ENCODE results near the gene SQSTM1. TPM values are rescaled to one million over a fixed set of nuclear protein-coding genes. Genes with fewer than 3 reads are reported as not detected.

The SQSTM1 gene
- total RNA-seq = 194 TPM in 2 replicates

- H3K4me3 Mint-ChIP-seq (ENCODE audit: low read depth) = peak within 1 kb of the TSS; percentile 91
- no peaks in the 10 kb centered on the region for H3K27me3 Mint-ChIP-seq (ENCODE audit: low read depth)
- no peaks in the 10 kb centered on the region for H3K9me3 Mint-ChIP-seq
- peaks cover 31% of the 10 kb centered on the region for H3K4me1 Mint-ChIP-seq (ENCODE audit: low read depth)
- peak within 1 kb of the TSS; percentile 93 for H3K27ac Mint-ChIP-seq
- intact Hi-C loops (cut with micrococcal nuclease) = loop anchor here (1.0 to 10.0 kb wide), 6 partner anchors 16 to 266 kb away; partner anchors contain the start of genes CANX, HNRNPH1, MRNIP and RUFY1
- H3K36me3 Mint-ChIP-seq (ENCODE audit: low read depth) = peaks cover 39% of the 10 kb centered on the region
- DNase-seq (ENCODE audit: low spot score) = peak; percentile 78
Measured at GRCh38 chr5:179820483-179821297, at the start of gene SQSTM1. TSS of gene SQSTM1 (plus strand) at chr5:179820905. CDS start at chr5:179820937, 32 bp downstream.

- no peak for DNase-seq (ENCODE audit: low spot score)
- intact Hi-C loops (cut with micrococcal nuclease) = no loop called here
- Mint-ChIP-seq H3K9me3 (no peaks in the 10 kb centered on the region), H3K27me3 (ENCODE audit: low read depth) (no peaks in the 10 kb centered on the region), H3K36me3 (ENCODE audit: low read depth) (peaks cover 80% of the 10 kb centered on the region), H3K4me1 (ENCODE audit: low read depth) (peaks cover 4% of the 10 kb centered on the region), H3K4me3 (ENCODE audit: low read depth) (no peak overlapping the region), H3K27ac (no peak overlapping the region)
Measured at GRCh38 chr5:179771311-179771895, 49.3 kb upstream of the SQSTM1 start.

- Mint-ChIP-seq H3K27me3 (ENCODE audit: low read depth) (no peaks in the 10 kb centered on the region), H3K36me3 (ENCODE audit: low read depth) (peaks cover 75% of the 10 kb centered on the region), H3K9me3 (no peaks in the 10 kb centered on the region), H3K27ac (no peak overlapping the region), H3K4me3 (ENCODE audit: low read depth) (no peak overlapping the region), H3K4me1 (ENCODE audit: low read depth) (peaks cover 2% of the 10 kb centered on the region)
- intact Hi-C loops (cut with micrococcal nuclease) = no loop called here
- no peak for DNase-seq (ENCODE audit: low spot score)
Measured at GRCh38 chr5:179772351-179772750, 48.4 kb upstream of the SQSTM1 start.

- Mint-ChIP-seq H3K4me1 (ENCODE audit: low read depth) (peaks cover 2% of the 10 kb centered on the region), H3K4me3 (ENCODE audit: low read depth) (no peak overlapping the region), H3K36me3 (ENCODE audit: low read depth) (peaks cover 70% of the 10 kb centered on the region), H3K27ac (no peak overlapping the region), H3K9me3 (no peaks in the 10 kb centered on the region), H3K27me3 (ENCODE audit: low read depth) (no peaks in the 10 kb centered on the region)
- DNase-seq (ENCODE audit: low spot score) = no peak
- intact Hi-C loops (cut with micrococcal nuclease) = no loop called here
Measured at GRCh38 chr5:179773686-179774040, 47.0 kb upstream of the SQSTM1 start.

- Mint-ChIP-seq H3K9me3 (no peaks in the 10 kb centered on the region), H3K4me3 (ENCODE audit: low read depth) (no peak overlapping the region), H3K36me3 (ENCODE audit: low read depth) (peaks cover 67% of the 10 kb centered on the region), H3K27ac (no peak overlapping the region), H3K4me1 (ENCODE audit: low read depth) (no peaks in the 10 kb centered on the region), H3K27me3 (ENCODE audit: low read depth) (no peaks in the 10 kb centered on the region)
- DNase-seq (ENCODE audit: low spot score) = no peak
- intact Hi-C loops (cut with micrococcal nuclease) = no loop called here
Measured at GRCh38 chr5:179774442-179774841, 46.3 kb upstream of the SQSTM1 start.

GRCh38 chr5:179776411-179776938 is 44.2 kb upstream of the SQSTM1 start:
- no peak overlapping the region for H3K4me3 Mint-ChIP-seq (ENCODE audit: low read depth)
- H3K27me3 Mint-ChIP-seq (ENCODE audit: low read depth) = no peaks in the 10 kb centered on the region
- H3K27ac Mint-ChIP-seq = no peak overlapping the region
- H3K4me1 Mint-ChIP-seq (ENCODE audit: low read depth) = no peaks in the 10 kb centered on the region
- no peak for DNase-seq (ENCODE audit: low spot score)
- H3K9me3 Mint-ChIP-seq = no peaks in the 10 kb centered on the region
- H3K36me3 Mint-ChIP-seq (ENCODE audit: low read depth) = peaks cover 53% of the 10 kb centered on the region
- intact Hi-C loops (cut with micrococcal nuclease) = no loop called here

- intact Hi-C loops (cut with micrococcal nuclease) = no loop called here
- H3K4me1 Mint-ChIP-seq (ENCODE audit: low read depth) = peaks cover 2% of the 10 kb centered on the region
- no peak overlapping the region for H3K27ac Mint-ChIP-seq
- H3K27me3 Mint-ChIP-seq (ENCODE audit: low read depth) = no peaks in the 10 kb centered on the region
- H3K4me3 Mint-ChIP-seq (ENCODE audit: low read depth) = no peak overlapping the region
- peaks cover 47% of the 10 kb centered on the region for H3K36me3 Mint-ChIP-seq (ENCODE audit: low read depth)
- DNase-seq (ENCODE audit: low spot score) = no peak
- H3K9me3 Mint-ChIP-seq = no peaks in the 10 kb centered on the region
Measured at GRCh38 chr5:179777456-179777855, 43.2 kb upstream of the SQSTM1 start.

GRCh38 chr5:179777909-179778308 is 42.8 kb upstream of the SQSTM1 start:
- DNase-seq (ENCODE audit: low spot score) = no peak
- H3K4me1 Mint-ChIP-seq (ENCODE audit: low read depth) = peaks cover 2% of the 10 kb centered on the region
- H3K27ac Mint-ChIP-seq = no peak overlapping the region
- intact Hi-C loops (cut with micrococcal nuclease) = no loop called here
- no peaks in the 10 kb centered on the region for H3K27me3 Mint-ChIP-seq (ENCODE audit: low read depth)
- peaks cover 42% of the 10 kb centered on the region for H3K36me3 Mint-ChIP-seq (ENCODE audit: low read depth)
- H3K9me3 Mint-ChIP-seq = no peaks in the 10 kb centered on the region
- no peak overlapping the region for H3K4me3 Mint-ChIP-seq (ENCODE audit: low read depth)

- intact Hi-C loops (cut with micrococcal nuclease) = no loop called here
- peaks cover 2% of the 10 kb centered on the region for H3K4me1 Mint-ChIP-seq (ENCODE audit: low read depth)
Measured at GRCh38 chr5:179778591-179778990, 42.1 kb upstream of the SQSTM1 start.

GRCh38 chr5:179779826-179780225 is 40.9 kb upstream of the SQSTM1 start:
- intact Hi-C loops (cut with micrococcal nuclease) = no loop called here
- Mint-ChIP-seq H3K36me3 (ENCODE audit: low read depth) (peaks cover 28% of the 10 kb centered on the region), H3K27me3 (ENCODE audit: low read depth) (no peaks in the 10 kb centered on the region), H3K27ac (no peak overlapping the region), H3K4me1 (ENCODE audit: low read depth) (peaks cover 2% of the 10 kb centered on the region), H3K9me3 (no peaks in the 10 kb centered on the region), H3K4me3 (ENCODE audit: low read depth) (no peak overlapping the region)
- DNase-seq (ENCODE audit: low spot score) = no peak

More at GRCh38 chr5:179778591-179778990, 42.1 kb upstream of the SQSTM1 start:
- H3K9me3 Mint-ChIP-seq = no peaks in the 10 kb centered on the region
- H3K27ac Mint-ChIP-seq = no peak overlapping the region
- no peak for DNase-seq (ENCODE audit: low spot score)
- no peaks in the 10 kb centered on the region for H3K27me3 Mint-ChIP-seq (ENCODE audit: low read depth)
- no peak overlapping the region for H3K4me3 Mint-ChIP-seq (ENCODE audit: low read depth)
- H3K36me3 Mint-ChIP-seq (ENCODE audit: low read depth) = peaks cover 35% of the 10 kb centered on the region

GRCh38 chr5:179780362-179780761 is 40.3 kb upstream of the SQSTM1 start:
- H3K36me3 Mint-ChIP-seq (ENCODE audit: low read depth) = peaks cover 28% of the 10 kb centered on the region
- no peaks in the 10 kb centered on the region for H3K9me3 Mint-ChIP-seq
- no peak for DNase-seq (ENCODE audit: low spot score)
- no peak overlapping the region for H3K27ac Mint-ChIP-seq
- H3K4me1 Mint-ChIP-seq (ENCODE audit: low read depth) = peaks cover 2% of the 10 kb centered on the region
- no peak overlapping the region for H3K4me3 Mint-ChIP-seq (ENCODE audit: low read depth)
- intact Hi-C loops (cut with micrococcal nuclease) = no loop called here
- no peaks in the 10 kb centered on the region for H3K27me3 Mint-ChIP-seq (ENCODE audit: low read depth)

GRCh38 chr5:179781846-179782245 is 38.9 kb upstream of the SQSTM1 start:
- DNase-seq (ENCODE audit: low spot score) = no peak
- Mint-ChIP-seq H3K36me3 (ENCODE audit: low read depth) (peaks cover 15% of the 10 kb centered on the region), H3K4me3 (ENCODE audit: low read depth) (no peak overlapping the region), H3K27ac (no peak overlapping the region), H3K27me3 (ENCODE audit: low read depth) (no peaks in the 10 kb centered on the region), H3K9me3 (no peaks in the 10 kb centered on the region), H3K4me1 (ENCODE audit: low read depth) (peaks cover 2% of the 10 kb centered on the region)
- intact Hi-C loops (cut with micrococcal nuclease) = no loop called here

- intact Hi-C loops (cut with micrococcal nuclease) = no loop called here
- Mint-ChIP-seq H3K9me3 (no peaks in the 10 kb centered on the region), H3K36me3 (ENCODE audit: low read depth) (peaks cover 12% of the 10 kb centered on the region), H3K4me1 (ENCODE audit: low read depth) (peaks cover 2% of the 10 kb centered on the region), H3K4me3 (ENCODE audit: low read depth) (no peak overlapping the region), H3K27ac (no peak overlapping the region), H3K27me3 (ENCODE audit: low read depth) (no peaks in the 10 kb centered on the region)
- no peak for DNase-seq (ENCODE audit: low spot score)
Measured at GRCh38 chr5:179783128-179783527, 37.6 kb upstream of the SQSTM1 start.

Data from activated T-helper 2 cell treated with anti-CD3 and anti-CD28 coated beads, Interferon-gamma antibody, Interleukin-2, Interleukin-4, amounts not matched to agents 10 μg/mL and 5 μg/mL and 100 μg/mL, durations not matched to agents 14 hours and 24 hours and 36 hours (primary cell).